ENCODE measurements around the gene STK11IP.

DNA sequence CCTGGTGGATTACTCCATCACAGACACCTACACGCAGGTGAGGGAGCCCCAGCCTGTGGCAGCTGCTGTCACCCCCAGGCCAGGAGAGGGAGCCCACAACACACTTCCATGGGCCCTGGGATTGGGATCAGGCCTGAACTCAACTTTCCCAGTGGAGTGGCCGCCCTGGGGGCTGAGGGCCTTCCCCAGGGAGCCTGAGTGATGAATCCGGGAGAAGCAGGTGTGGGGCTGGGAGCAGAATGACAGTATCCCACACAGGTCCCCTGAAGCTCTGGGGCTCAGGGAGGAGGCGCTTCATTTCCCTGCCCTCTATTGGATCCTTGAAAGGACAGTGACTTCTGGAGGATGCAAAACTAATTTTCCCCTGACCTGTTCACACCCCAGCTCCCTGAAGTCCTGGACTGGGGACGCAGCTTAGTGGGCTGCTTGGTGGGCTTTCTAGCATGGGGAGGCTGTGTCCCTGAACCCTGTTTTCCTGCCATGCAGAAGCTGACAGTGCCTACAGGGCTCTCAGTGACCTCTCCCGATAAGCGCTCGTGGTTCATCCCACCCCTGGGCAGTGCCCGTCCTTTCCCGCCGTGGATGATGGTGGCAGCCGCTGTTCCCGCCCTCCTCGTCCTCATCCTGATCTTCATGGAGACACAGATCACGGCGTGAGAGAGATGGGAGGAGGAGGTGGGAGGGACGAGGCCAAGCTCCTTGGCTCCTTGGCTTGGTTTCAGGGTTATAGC, 40.7 kb downstream of the STK11IP start:
- no peak for TF ChIP-seq YY1 (IDR thresholded peaks at IDR 0.05; ENCODE audit: insufficient read depth, insufficient read length)
- TF ChIP-seq ZNF274 (IDR thresholded peaks at IDR 0.05; ENCODE audit: low read depth, low read length), result no peak
- TF ChIP-seq SUZ12 (IDR thresholded peaks at IDR 0.05; ENCODE audit: extremely low read depth, insufficient read depth, insufficient read length), result no peak

All from NT2/D1 (cell line).